Panc1 (cell line): ENCODE measurements around the gene MACROD1. TPM values are rescaled to one million over a fixed set of nuclear protein-coding genes. Genes with fewer than 3 reads are reported as not detected.

Experiments
- ATAC-seq: fragments of 200-7000 bp; cut with Tn5 transposase; 2 replicates; pipeline ENCODE4 v1.9.1; 2020; ENCODE audit warnings: mild to moderate bottlenecking, moderate library complexity
- BruUV-seq: library from RNA; stranded (reverse); fragments of 400-500 nt; replicated peaks from 2 replicates; lab custom pipeline; 2021; lab: Mats Ljungman, UMichigan
- CTCF ChIA-PET: fragments of 300-600 bp; sonication (Branson Sonifier 250); formaldehyde crosslinking; loops from one replicate; lab custom pipeline; 2022; ENCODE audit warnings: antibody characterized with exemption; lab: Charles Lee
- POLR2A ChIA-PET: fragments of 300-600 bp; sonication (Branson Sonifier 250); formaldehyde crosslinking; loops from one replicate; lab custom pipeline; 2022; ENCODE audit warnings: antibody characterized with exemption; lab: Charles Lee
- DNase-seq: peaks from one replicate; pipeline ENCODE4 v3.0.0-alpha.2; 2010; ENCODE audit warnings: low read depth, low spot score
- H3K27ac ChIP-seq: 2 replicates; pipeline ENCODE4 v1.5.1; 2011; ENCODE audit warnings: mild to moderate bottlenecking, low read length, inconsistent platforms
- H3K27me3 ChIP-seq: fragments of 200-500 bp; sonication (Bioruptor generic); 2 replicates; pipeline ENCODE4 v1.6.0; 2014; ENCODE audit warnings: low read length, inconsistent platforms; ENCODE audit not compliant: control insufficient read depth, insufficient read depth
- H3K36me3 ChIP-seq: fragments of 200-500 bp; sonication (Bioruptor generic); 2 replicates; pipeline ENCODE4 v1.5.1; 2014; ENCODE audit warnings: inconsistent platforms, mild to moderate bottlenecking, low read length, moderate library complexity; ENCODE audit not compliant: control insufficient read depth, insufficient read depth
- H3K4me1 ChIP-seq: 2 replicates; pipeline ENCODE4 v1.5.1; 2011; ENCODE audit warnings: inconsistent platforms, mild to moderate bottlenecking, low read length, moderate library complexity; ENCODE audit not compliant: control insufficient read depth, insufficient read depth
- H3K4me3 ChIP-seq, 2 experiments: 2 replicates each; pipeline ENCODE4 v1.5.1; 2011 to 2012; ENCODE audit warnings: low read depth in 2 of 2, low read length in 2 of 2, mild to moderate bottlenecking in 2 of 2, inconsistent platforms in 1 of 2, moderate library complexity in 1 of 2
- H3K9me3 ChIP-seq: fragments of 200-500 bp; sonication (Bioruptor generic); 2 replicates; pipeline ENCODE4 v1.5.1; 2014; ENCODE audit warnings: low read depth, mild to moderate bottlenecking, inconsistent platforms, low read length, moderate library complexity; ENCODE audit not compliant: control insufficient read depth, insufficient read depth
- POLR2AphosphoS5 ChIP-seq: IDR thresholded peaks from 2 replicates; pipeline ENCODE4 v1.6.1; 2012; ENCODE audit warnings: mild to moderate bottlenecking, low read depth, low read length, moderate library complexity
- SIN3A ChIP-seq: IDR thresholded peaks from 2 replicates; pipeline ENCODE4 v1.6.1; 2012; ENCODE audit warnings: low read depth, mild to moderate bottlenecking, low read length, moderate library complexity, borderline replicate concordance; ENCODE audit not compliant: insufficient read depth
- TCF7L2 ChIP-seq: IDR thresholded peaks from 2 replicates; pipeline ENCODE4 v1.6.1; 2011; ENCODE audit warnings: mild to moderate bottlenecking, low read depth, low read length, inconsistent platforms
- in situ Hi-C: cut with HindIII; loops from 2 replicates; pipeline ENCODE4 v1.10.0; 2016; ENCODE audit warnings: low sequenced_read_pairs, low pct_unique_long_range_greater_than_20kb
- intact Hi-C: fragments of 100-400 bp; cut with micrococcal nuclease; formaldehyde crosslinking; loops from one replicate; pipeline ENCODE4 v1.10.0; 2022; ENCODE audit not compliant: unreplicated experiment
- total RNA-seq: library from RNA; stranded (reverse); gene quantifications from one replicate; pipeline ENCODE4 v1.2.1, GENCODE V29; 2021; ENCODE audit not compliant: unreplicated experiment
- TF ChIP-seq, protein P1 (sequence below): fragments of 450-650 bp; IDR thresholded peaks from 2 replicates; pipeline ENCODE4 v1.5.1; 2017; ENCODE audit warnings: mild to moderate bottlenecking
- TF ChIP-seq, protein P2 (sequence below), 2 experiments: IDR thresholded peaks; 2 replicates each; pipeline ENCODE4 v1.6.1; 2011 to 2012; ENCODE audit warnings: low read depth in 2 of 2, control low read depth in 1 of 2, low read length in 1 of 2, mild to moderate bottlenecking in 1 of 2, moderate library complexity in 1 of 2; ENCODE audit not compliant: insufficient read depth in 1 of 2

The MACROD1 gene
- total RNA-seq, 1 experiment from 2014 or later, result 16.8 TPM

DNA sequence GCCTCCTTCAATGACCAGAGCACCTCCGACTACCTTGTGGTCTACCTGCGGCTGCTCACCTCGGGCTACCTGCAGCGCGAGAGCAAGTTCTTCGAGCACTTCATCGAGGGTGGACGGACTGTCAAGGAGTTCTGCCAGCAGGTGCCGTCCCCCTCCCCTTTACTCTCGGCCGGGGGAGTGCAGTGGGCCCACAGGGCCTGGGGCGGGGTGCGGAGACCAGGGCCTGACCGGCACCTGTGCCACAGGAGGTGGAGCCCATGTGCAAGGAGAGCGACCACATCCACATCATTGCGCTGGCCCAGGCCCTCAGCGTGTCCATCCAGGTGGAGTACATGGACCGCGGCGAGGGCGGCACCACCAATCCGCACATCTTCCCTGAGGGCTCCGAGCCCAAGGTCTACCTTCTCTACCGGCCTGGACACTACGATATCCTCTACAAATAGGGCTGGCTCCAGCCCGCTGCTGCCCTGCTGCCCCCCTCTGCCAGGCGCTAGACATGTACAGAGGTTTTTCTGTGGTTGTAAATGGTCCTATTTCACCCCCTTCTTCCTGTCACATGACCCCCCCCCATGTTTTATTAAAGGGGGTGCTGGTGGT, 168.7 kb downstream of the MACROD1 start:
- Histone ChIP-seq H3K27me3 (no peaks in the 10 kb centered on the region), H3K36me3 (peaks cover 2% of the 10 kb centered on the region; the same call in 1 of the 2 replicates), H3K4me1 (peaks cover 30% of the 10 kb centered on the region), H3K9me3 (no peaks in the 10 kb centered on the region), H3K4me3 (no peak overlapping the region), H3K27ac (no peak overlapping the region)
- TF ChIP-seq POLR2AphosphoS5, result no peak
- ATAC-seq, result no peak
- ChIA-PET CTCF (no interaction called here), POLR2A (interaction anchor here (0.7 kb wide), 1 partner anchor 150 kb away, joined by 9 read pairs; no protein-coding TSS in a partner anchor)
- in situ Hi-C loops (no loop called here), intact Hi-C loops (no loop called here)
- no peak for DNase-seq
- BruUV-seq, result TSS peak; percentile 72

DNA sequence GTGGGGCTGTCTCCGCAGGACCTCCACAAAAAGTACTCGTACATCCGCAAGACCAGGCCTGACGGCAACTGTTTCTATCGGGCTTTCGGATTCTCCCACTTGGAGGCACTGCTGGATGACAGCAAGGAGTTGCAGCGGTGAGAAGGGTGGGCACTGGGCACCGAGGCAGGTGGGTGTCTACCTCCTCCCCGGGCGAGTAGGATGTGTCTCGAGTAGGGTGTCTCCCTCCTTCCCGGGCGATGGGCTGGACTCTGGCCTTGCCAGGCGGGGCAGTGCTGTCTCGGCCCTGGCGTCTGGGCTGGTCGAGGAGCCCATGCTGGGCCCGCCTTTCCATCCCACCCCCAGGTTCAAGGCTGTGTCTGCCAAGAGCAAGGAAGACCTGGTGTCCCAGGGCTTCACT, 169.4 kb downstream of the MACROD1 start:
- intact Hi-C loops, result no loop called here
- POLR2A ChIA-PET, result no interaction called here
- CTCF ChIA-PET, result no interaction called here
- peaks cover 23% of the 10 kb centered on the region for H3K4me1 ChIP-seq
- no peak for TF ChIP-seq SIN3A
- TF ChIP-seq, protein P1, sequence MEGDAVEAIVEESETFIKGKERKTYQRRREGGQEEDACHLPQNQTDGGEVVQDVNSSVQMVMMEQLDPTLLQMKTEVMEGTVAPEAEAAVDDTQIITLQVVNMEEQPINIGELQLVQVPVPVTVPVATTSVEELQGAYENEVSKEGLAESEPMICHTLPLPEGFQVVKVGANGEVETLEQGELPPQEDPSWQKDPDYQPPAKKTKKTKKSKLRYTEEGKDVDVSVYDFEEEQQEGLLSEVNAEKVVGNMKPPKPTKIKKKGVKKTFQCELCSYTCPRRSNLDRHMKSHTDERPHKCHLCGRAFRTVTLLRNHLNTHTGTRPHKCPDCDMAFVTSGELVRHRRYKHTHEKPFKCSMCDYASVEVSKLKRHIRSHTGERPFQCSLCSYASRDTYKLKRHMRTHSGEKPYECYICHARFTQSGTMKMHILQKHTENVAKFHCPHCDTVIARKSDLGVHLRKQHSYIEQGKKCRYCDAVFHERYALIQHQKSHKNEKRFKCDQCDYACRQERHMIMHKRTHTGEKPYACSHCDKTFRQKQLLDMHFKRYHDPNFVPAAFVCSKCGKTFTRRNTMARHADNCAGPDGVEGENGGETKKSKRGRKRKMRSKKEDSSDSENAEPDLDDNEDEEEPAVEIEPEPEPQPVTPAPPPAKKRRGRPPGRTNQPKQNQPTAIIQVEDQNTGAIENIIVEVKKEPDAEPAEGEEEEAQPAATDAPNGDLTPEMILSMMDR, result no peak
- no peak for TF ChIP-seq TCF7L2
- TF ChIP-seq POLR2AphosphoS5, result no peak
- TF ChIP-seq, protein P2, sequence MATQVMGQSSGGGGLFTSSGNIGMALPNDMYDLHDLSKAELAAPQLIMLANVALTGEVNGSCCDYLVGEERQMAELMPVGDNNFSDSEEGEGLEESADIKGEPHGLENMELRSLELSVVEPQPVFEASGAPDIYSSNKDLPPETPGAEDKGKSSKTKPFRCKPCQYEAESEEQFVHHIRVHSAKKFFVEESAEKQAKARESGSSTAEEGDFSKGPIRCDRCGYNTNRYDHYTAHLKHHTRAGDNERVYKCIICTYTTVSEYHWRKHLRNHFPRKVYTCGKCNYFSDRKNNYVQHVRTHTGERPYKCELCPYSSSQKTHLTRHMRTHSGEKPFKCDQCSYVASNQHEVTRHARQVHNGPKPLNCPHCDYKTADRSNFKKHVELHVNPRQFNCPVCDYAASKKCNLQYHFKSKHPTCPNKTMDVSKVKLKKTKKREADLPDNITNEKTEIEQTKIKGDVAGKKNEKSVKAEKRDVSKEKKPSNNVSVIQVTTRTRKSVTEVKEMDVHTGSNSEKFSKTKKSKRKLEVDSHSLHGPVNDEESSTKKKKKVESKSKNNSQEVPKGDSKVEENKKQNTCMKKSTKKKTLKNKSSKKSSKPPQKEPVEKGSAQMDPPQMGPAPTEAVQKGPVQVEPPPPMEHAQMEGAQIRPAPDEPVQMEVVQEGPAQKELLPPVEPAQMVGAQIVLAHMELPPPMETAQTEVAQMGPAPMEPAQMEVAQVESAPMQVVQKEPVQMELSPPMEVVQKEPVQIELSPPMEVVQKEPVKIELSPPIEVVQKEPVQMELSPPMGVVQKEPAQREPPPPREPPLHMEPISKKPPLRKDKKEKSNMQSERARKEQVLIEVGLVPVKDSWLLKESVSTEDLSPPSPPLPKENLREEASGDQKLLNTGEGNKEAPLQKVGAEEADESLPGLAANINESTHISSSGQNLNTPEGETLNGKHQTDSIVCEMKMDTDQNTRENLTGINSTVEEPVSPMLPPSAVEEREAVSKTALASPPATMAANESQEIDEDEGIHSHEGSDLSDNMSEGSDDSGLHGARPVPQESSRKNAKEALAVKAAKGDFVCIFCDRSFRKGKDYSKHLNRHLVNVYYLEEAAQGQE (IDR thresholded peaks at IDR 0.05; ENCODE audit: insufficient read depth in 1 of 2, low read depth in 2 of 2, low read length in 1 of 2), result no peak
- H3K36me3 ChIP-seq, result peaks cover 2% of the 10 kb centered on the region; the same call in 1 of the 2 replicates
- no peak overlapping the region for H3K27ac ChIP-seq
- H3K9me3 ChIP-seq, result no peaks in the 10 kb centered on the region
- no peaks in the 10 kb centered on the region for H3K27me3 ChIP-seq
- DNase-seq (no peak), ATAC-seq (no peak)
- no TSS peak for BruUV-seq
- no peak overlapping the region for H3K4me3 ChIP-seq
- in situ Hi-C loops, result no loop called here

DNA sequence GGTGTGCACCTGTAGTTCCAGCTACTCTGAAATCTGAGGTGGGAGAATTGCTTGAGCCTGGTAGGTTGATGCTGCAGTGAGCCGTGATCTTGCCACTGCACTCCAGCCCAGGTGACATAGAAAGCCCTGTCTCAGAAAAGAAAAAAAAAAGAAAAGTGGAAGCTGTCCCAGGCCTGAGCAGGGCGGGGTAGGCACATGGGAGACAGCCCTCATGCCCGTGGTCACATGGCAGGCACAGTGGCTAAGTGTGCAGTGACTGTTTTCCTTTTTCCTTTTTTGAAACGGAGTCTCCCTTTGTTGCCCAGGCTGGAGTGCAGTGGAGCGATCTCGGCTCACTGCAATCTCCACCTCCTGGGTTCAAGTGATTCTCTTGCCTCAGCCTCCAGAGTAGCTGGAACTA, 171.9 kb downstream of the MACROD1 start:
- intact Hi-C loops, result no loop called here
- POLR2A ChIA-PET, result interaction anchor here (0.6 kb wide), 1 partner anchor 155 kb away, joined by 3 read pairs; no protein-coding TSS in a partner anchor
- no peaks in the 10 kb centered on the region for H3K9me3 ChIP-seq
- no peak overlapping the region for H3K4me3 ChIP-seq
- no peaks in the 10 kb centered on the region for H3K27me3 ChIP-seq
- TF ChIP-seq, protein P2 (IDR thresholded peaks at IDR 0.05; ENCODE audit: insufficient read depth in 1 of 2, low read depth in 2 of 2, low read length in 1 of 2), result no peak
- TF ChIP-seq POLR2AphosphoS5 (no peak), TCF7L2 (no peak), SIN3A (no peak)
- TF ChIP-seq, protein P1, result no peak
- DNase-seq (no peak), ATAC-seq (no peak)
- in situ Hi-C loops, result no loop called here
- H3K4me1 ChIP-seq, result peaks cover 14% of the 10 kb centered on the region
- H3K27ac ChIP-seq, result no peak overlapping the region
- BruUV-seq, result no TSS peak
- CTCF ChIA-PET, result no interaction called here
- peaks cover 2% of the 10 kb centered on the region; the same call in 1 of the 2 replicates for H3K36me3 ChIP-seq
